Duodenal mucosa (tissue), 2 donors: Measurements from ENCODE around the gene TOP2B.
A peak's percentile ranks its signal among the peaks of the same experiment; 100 is the strongest.

ENCODE experiments used
- H3K27ac ChIP-seq: one replicate; pipeline ENCODE4 v1.7.0; 2013; ENCODE audit warnings: low read depth, low read length
- H3K27me3 ChIP-seq, 2 donors: one replicate each; pipeline ENCODE4 v1.7.0; 2013; ENCODE audit warnings: low read length in 2 of 2, control low read depth in 1 of 2; ENCODE audit not compliant: insufficient read depth in 2 of 2, control insufficient read depth in 1 of 2
- H3K36me3 ChIP-seq, 2 donors: one replicate each; pipeline ENCODE4 v1.7.0; 2013; ENCODE audit warnings: low read length in 2 of 2, control low read depth in 1 of 2; ENCODE audit not compliant: insufficient read depth in 2 of 2, control insufficient read depth in 1 of 2
- H3K4me1 ChIP-seq, 2 donors: one replicate each; pipeline ENCODE4 v1.7.0; 2013; ENCODE audit warnings: low read length in 2 of 2, control low read depth in 1 of 2; ENCODE audit not compliant: insufficient read depth in 2 of 2, control insufficient read depth in 1 of 2
- H3K4me3 ChIP-seq, 2 donors: one replicate each; pipeline ENCODE4 v1.7.0; 2013; ENCODE audit warnings: low read length in 2 of 2, low read depth in 1 of 2
- H3K9ac ChIP-seq, 2 donors: one replicate each; pipeline ENCODE4 v1.7.0; 2013; ENCODE audit warnings: low read length in 2 of 2, low read depth in 1 of 2
- H3K9me3 ChIP-seq, 2 donors: one replicate each; pipeline ENCODE4 v1.7.0; 2013; ENCODE audit warnings: low read length in 2 of 2, control low read depth in 1 of 2; ENCODE audit not compliant: control insufficient read depth in 1 of 2

Gene TOP2B, protein sequence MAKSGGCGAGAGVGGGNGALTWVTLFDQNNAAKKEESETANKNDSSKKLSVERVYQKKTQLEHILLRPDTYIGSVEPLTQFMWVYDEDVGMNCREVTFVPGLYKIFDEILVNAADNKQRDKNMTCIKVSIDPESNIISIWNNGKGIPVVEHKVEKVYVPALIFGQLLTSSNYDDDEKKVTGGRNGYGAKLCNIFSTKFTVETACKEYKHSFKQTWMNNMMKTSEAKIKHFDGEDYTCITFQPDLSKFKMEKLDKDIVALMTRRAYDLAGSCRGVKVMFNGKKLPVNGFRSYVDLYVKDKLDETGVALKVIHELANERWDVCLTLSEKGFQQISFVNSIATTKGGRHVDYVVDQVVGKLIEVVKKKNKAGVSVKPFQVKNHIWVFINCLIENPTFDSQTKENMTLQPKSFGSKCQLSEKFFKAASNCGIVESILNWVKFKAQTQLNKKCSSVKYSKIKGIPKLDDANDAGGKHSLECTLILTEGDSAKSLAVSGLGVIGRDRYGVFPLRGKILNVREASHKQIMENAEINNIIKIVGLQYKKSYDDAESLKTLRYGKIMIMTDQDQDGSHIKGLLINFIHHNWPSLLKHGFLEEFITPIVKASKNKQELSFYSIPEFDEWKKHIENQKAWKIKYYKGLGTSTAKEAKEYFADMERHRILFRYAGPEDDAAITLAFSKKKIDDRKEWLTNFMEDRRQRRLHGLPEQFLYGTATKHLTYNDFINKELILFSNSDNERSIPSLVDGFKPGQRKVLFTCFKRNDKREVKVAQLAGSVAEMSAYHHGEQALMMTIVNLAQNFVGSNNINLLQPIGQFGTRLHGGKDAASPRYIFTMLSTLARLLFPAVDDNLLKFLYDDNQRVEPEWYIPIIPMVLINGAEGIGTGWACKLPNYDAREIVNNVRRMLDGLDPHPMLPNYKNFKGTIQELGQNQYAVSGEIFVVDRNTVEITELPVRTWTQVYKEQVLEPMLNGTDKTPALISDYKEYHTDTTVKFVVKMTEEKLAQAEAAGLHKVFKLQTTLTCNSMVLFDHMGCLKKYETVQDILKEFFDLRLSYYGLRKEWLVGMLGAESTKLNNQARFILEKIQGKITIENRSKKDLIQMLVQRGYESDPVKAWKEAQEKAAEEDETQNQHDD (N-terminal part only)

DNA sequence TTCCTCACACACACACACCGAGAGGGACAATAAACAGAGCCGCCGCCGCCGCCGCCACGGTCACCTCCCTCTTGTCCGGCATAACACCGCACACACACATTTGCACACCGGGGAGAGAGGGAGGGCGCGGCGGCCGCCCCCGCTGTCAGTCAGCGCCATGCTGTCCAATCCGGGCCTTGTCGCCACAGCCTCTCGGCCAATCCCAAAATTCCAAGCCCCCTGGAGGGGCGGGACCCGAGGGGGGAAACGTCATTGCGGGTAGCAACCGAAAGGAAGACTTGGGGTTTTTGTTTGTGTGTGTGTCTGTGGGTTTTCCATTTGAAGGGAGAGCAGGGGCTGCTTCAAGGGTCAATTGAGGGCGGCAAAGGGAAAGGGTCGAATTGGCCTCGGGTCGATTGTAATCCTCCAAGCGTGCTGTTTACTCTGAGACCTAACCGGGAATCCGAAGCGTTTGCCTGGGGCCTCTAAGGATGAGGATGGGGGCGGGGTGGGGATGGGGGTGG, at the start of gene TOP2B:
TSS of gene TOP2B (minus strand) at position 96 of the 503 bp plus-strand sequence. CDS start 610 bp downstream, outside the sequence.
- no peaks in the 10 kb centered on the region for H3K36me3 ChIP-seq
- H3K27me3 ChIP-seq: no peaks in the 10 kb centered on the region
- peaks cover 17 to 26% of the 10 kb centered on the region in 2 donors for H3K4me1 ChIP-seq
- no peaks in the 10 kb centered on the region for H3K9me3 ChIP-seq
- peak within 1 kb of the TSS; percentile 64 to 71 for H3K9ac ChIP-seq
- peak within 1 kb of the TSS; percentile 83 to 87 for H3K4me3 ChIP-seq
- peak within 1 kb of the TSS; percentile 94 for H3K27ac ChIP-seq

DNA sequence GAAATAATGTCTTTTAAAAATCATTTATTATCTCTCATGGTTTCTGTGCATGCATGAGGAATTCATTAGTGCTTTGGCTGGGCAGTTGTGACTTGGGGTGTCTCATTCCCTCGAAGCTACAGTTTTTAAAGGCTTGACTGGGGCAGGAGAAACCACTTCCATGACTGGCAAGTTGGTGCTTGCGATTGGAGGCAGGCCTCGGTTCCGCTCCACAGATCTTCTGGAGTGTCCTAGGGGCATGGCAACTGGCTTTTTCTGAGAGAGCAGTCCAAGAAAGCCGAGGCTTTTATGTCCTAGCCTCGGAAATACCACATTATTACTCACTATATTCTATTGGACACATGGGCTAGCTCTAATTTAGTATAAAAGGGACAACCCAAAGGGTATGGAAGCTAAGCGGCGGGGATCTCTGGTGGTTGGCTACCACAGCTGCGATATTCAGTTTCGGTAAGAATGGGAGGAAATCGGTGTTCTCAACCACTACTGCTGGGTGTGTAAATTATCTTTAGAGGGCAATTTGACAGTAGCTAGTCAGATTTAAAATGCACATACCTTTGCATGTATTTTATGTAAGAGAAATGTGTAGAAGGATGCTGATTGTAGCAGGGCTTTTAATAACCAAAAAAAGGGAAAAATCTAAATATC, 48.8 kb upstream of the TOP2B start:
- H3K4me3 ChIP-seq: no peak overlapping the region
- H3K9ac ChIP-seq: no peak overlapping the region
- no peaks in the 10 kb centered on the region for H3K9me3 ChIP-seq
- H3K27ac ChIP-seq: no peak overlapping the region
- no peaks in the 10 kb centered on the region for H3K27me3 ChIP-seq
- H3K4me1 ChIP-seq: no peaks in the 10 kb centered on the region
- H3K36me3 ChIP-seq: no peaks in the 10 kb centered on the region

DNA sequence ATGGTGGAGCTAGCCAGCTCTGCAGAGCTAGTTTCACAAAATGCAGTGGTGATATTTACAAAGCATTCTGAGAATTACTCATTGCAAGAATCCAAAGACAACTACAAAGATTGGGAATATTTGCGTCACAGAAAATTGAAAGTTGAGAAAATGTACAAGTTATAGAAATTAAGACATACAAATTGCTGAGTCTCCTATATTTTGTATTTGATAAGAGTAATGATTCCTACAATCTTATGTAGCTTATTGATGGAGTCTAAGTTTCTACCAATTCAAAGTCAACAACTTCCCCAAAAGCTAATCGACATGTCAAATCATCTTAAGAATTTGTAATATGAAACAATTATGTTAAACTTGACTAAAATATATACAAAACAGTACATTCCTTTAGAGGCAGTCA, 46.4 kb upstream of the TOP2B start:
- Histone ChIP-seq H3K4me1 (no peaks in the 10 kb centered on the region), H3K27me3 (peaks cover 3 to 11% of the 10 kb centered on the region in 2 donors), H3K9ac (no peak overlapping the region), H3K36me3 (no peaks in the 10 kb centered on the region), H3K9me3 (no peaks in the 10 kb centered on the region), H3K27ac (no peak overlapping the region), H3K4me3 (no peak overlapping the region)

DNA sequence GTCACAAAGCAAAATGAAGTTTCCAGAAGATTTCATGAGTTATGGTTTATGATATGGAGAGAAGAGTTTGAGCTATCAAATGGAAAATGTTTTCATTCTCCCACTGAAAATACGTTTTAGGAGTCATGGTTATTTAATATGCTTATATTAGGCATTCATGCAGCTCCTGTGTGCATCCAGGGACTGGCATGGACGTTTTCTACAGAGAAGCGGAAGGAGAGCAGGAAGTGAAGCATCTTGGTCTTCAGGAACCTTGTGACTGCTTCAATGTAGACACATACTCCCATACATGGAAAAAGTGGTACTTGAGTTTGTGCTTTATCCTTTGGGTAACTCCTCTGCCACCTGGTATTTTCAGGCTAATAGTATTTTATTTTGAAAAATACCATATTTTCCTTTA, 43.3 kb upstream of the TOP2B start:
- H3K27me3 ChIP-seq: peaks cover 3 to 11% of the 10 kb centered on the region in 2 donors
- no peak overlapping the region for H3K9ac ChIP-seq
- no peak overlapping the region for H3K27ac ChIP-seq
- H3K36me3 ChIP-seq: no peaks in the 10 kb centered on the region
- no peak overlapping the region for H3K4me3 ChIP-seq
- no peaks in the 10 kb centered on the region for H3K9me3 ChIP-seq
- no peaks in the 10 kb centered on the region for H3K4me1 ChIP-seq

DNA sequence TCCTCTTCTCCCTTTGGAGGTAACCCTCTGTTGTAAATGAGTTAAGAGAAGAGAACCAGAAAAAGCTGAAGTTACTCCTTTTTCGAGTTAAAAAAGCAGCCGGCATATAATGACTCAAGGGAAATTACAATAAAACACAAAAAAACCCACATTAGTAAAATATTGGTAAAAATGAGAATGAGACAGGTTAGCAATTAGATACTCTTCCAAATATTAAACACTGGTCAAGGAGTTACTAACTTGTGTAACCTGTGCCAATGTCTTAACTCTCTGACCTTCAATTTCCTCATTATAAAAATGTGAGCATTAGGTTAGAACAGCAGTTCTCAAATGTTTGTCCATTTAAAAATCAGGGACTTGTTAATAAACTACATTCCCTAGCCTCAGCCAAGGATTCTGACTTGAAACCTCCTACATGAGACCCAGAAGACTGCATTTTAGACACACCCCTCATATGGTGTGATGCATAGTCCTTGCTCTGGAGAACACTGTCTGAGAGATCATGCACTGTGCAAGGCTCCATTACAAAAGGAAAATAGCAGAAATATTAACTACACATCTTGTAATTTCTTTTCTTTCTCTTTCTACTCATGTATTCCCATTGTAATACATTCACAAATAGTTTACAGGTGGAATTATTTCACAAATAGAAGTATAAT, 42.7 kb upstream of the TOP2B start:
- Histone ChIP-seq H3K36me3 (no peaks in the 10 kb centered on the region), H3K9me3 (no peaks in the 10 kb centered on the region), H3K4me3 (no peak overlapping the region), H3K27ac (no peak overlapping the region), H3K4me1 (no peaks in the 10 kb centered on the region), H3K27me3 (peaks cover 3 to 11% of the 10 kb centered on the region in 2 donors), H3K9ac (no peak overlapping the region)

DNA sequence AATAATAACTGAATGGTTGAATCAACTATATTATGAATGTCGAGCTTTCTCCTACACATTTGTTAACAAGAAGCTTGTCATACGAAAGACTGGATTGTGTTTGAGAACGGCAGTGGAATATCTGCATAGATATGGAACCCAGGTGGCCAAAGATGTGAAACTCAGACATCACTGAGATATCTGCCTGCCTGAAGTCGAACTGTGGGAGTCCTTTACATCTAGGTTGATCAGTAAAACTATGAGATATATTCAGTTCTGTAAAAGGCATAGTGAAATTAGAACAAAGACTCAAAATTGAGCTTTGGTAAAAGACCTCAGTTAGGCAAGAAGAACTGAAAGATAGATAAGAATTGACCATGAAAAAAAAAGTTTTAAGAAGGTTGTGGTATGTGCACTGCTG, 41.5 kb upstream of the TOP2B start:
- no peaks in the 10 kb centered on the region for H3K9me3 ChIP-seq
- no peak overlapping the region for H3K9ac ChIP-seq
- no peaks in the 10 kb centered on the region for H3K4me1 ChIP-seq
- H3K27ac ChIP-seq: no peak overlapping the region
- H3K27me3 ChIP-seq: peaks cover 3 to 11% of the 10 kb centered on the region in 2 donors
- H3K36me3 ChIP-seq: no peaks in the 10 kb centered on the region
- no peak overlapping the region for H3K4me3 ChIP-seq

DNA sequence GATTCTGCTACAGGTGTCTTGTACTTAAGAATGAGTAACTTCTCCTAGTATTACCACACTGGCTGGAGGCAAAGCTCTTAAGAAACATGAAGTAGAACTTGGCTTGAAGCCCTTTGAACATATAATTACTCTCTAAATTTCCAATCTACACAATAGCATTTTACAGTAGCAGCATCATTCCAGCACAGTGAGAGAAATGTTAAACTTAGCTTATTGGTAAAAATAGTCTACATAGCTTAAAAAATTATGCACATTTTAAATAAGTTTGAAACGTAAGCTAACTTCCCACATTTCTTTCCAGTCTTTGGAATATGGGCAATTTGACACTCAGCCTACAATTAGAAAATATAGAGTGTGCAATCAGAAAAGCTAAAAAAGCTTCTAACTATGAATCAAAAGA, 32.8 kb upstream of the TOP2B start:
- no peak overlapping the region for H3K9ac ChIP-seq
- no peaks in the 10 kb centered on the region for H3K9me3 ChIP-seq
- H3K27me3 ChIP-seq: no peaks in the 10 kb centered on the region
- H3K27ac ChIP-seq: no peak overlapping the region
- H3K36me3 ChIP-seq: no peaks in the 10 kb centered on the region
- H3K4me1 ChIP-seq: no peaks in the 10 kb centered on the region
- no peak overlapping the region for H3K4me3 ChIP-seq

DNA sequence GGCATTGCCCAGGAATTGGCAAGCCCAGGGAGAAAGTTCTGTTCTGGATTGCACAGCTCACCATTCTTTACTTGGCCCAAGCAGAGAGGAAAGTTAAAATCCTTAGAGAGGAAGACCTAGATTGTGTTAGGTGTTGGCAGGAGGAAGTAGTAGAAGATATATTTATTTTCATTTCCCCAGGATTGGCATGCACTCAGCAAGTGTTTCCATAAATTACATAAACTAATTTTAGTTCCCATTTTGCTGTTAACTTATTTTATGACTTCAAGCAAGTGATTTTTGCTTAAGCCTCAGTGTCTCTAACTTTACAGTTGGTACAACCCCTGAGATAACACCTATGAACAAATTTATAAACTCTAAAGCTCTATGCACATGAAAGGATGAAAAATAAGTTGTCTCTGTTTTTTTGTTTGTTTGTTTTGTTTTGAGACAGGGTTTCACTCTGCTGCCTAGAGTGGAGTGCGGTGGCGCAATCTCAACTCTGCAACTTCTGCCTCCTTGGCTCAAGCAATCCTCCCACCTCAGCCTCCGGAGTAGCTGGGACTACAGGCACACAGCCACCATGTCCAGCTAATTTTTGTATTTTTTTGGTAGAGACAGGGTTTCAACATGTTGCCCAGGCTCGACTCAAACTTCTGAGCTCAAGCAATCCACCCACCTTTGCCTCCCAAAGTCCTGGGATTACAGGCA, 31.2 kb upstream of the TOP2B start:
- Histone ChIP-seq H3K36me3 (no peaks in the 10 kb centered on the region), H3K9ac (no peak overlapping the region), H3K9me3 (no peaks in the 10 kb centered on the region), H3K27me3 (peaks cover 0 to 4% of the 10 kb centered on the region in 2 donors), H3K27ac (no peak overlapping the region), H3K4me3 (no peak overlapping the region), H3K4me1 (no peaks in the 10 kb centered on the region)

DNA sequence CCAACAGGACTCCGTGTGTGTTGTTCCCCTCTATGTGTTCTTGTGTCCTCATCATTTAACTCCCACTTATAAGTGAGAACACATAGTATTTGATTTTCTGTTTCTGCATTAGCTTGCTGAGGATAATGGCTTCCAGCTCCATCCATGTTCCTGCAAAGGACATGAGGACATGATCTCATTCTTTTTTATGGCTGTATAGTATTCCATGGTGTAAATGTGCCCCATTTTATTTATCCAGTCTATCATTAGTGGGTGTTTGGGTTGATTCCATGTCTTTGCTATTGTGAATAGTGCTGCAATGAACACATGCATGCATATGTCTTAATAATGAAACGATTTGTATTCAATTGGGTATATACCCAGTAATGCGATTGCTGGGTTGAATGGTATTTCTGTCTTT, 28.5 kb upstream of the TOP2B start:
- Histone ChIP-seq H3K9me3 (no peaks in the 10 kb centered on the region), H3K36me3 (no peaks in the 10 kb centered on the region), H3K9ac (no peak overlapping the region), H3K4me1 (no peaks in the 10 kb centered on the region), H3K27ac (no peak overlapping the region), H3K27me3 (peaks cover 0 to 8% of the 10 kb centered on the region in 2 donors), H3K4me3 (no peak overlapping the region)
